SU-DHL-6 (cell line): ENCODE data around the gene PLAAT2.

Experiments used
- H2AFZ ChIP-seq: fragments of 200-600 bp; sonication (generic); 2 replicates; pipeline ENCODE4 v1.6.1; 2014; ENCODE audit warnings: low read depth, mild to moderate bottlenecking, moderate library complexity, mixed read lengths, antibody characterized with exemption, low read length; ENCODE audit not compliant: severe bottlenecking
- H3F3A ChIP-seq: fragments of 200-600 bp; shearing (Covaris generic); 2 replicates; pipeline ENCODE4 v1.6.0; 2016; ENCODE audit warnings: antibody characterized with exemption, mild to moderate bottlenecking; ENCODE audit not compliant: insufficient read depth
- H3K27ac ChIP-seq: fragments of 200-600 bp; sonication (generic); 2 replicates; pipeline ENCODE4 v1.5.1; 2016; ENCODE audit warnings: low read depth, mild to moderate bottlenecking, low read length, moderate library complexity, mixed read lengths
- H3K27me3 ChIP-seq: fragments of 200-600 bp; sonication (generic), shearing (Covaris generic); 2 replicates; pipeline ENCODE4 v1.6.0; 2014; ENCODE audit warnings: mild to moderate bottlenecking, low read length
- H3K36me3 ChIP-seq: fragments of 200-600 bp; sonication (generic); 2 replicates; pipeline ENCODE4 v1.6.1; 2014; ENCODE audit warnings: mild to moderate bottlenecking, low read length, mixed read lengths
- H3K4me2 ChIP-seq: fragments of 300-600, 200-600 bp; shearing (Covaris generic), sonication (generic); 2 replicates; pipeline ENCODE4 v1.6.0; 2014; ENCODE audit warnings: low read length, low read depth, mild to moderate bottlenecking; ENCODE audit not compliant: poor library complexity, severe bottlenecking
- H3K4me3 ChIP-seq: fragments of 200-600 bp; sonication (generic); 2 replicates; pipeline ENCODE4 v1.5.1; 2014; ENCODE audit warnings: antibody characterized with exemption, low read length, mild to moderate bottlenecking, mixed read lengths; ENCODE audit not compliant: insufficient read depth, poor library complexity, severe bottlenecking
- H3K79me2 ChIP-seq: fragments of 200-600 bp; sonication (generic); 2 replicates; pipeline ENCODE4 v1.6.1; 2014; ENCODE audit warnings: mild to moderate bottlenecking, low read length, moderate library complexity; ENCODE audit not compliant: insufficient read depth
- H3K9ac ChIP-seq: fragments of 200-600 bp; sonication (generic); 2 replicates; pipeline ENCODE4 v1.7.0; 2014; ENCODE audit warnings: mild to moderate bottlenecking, low read length
- H3K9me2 ChIP-seq: fragments of 200-600 bp; sonication (generic); replicated peaks from 2 replicates; pipeline ENCODE4 v1.6.1; 2014; ENCODE audit warnings: low read length; ENCODE audit not compliant: insufficient read depth
- H3K9me3 ChIP-seq: fragments of 200-600 bp; sonication (generic); 2 replicates; pipeline ENCODE4 v1.6.1; 2014; ENCODE audit warnings: low read length, mixed read lengths; ENCODE audit not compliant: insufficient read depth
- H4K20me1 ChIP-seq: fragments of 200-600 bp; sonication (generic); 2 replicates; pipeline ENCODE4 v1.6.1; 2014; ENCODE audit warnings: low read depth, mild to moderate bottlenecking, antibody characterized with exemption, low read length, moderate library complexity, mixed read lengths
- CTCF ChIP-seq: fragments of 200-600 bp; sonication (generic); IDR thresholded peaks from one replicate; pipeline ENCODE4 v1.5.1; 2017; ENCODE audit warnings: antibody characterized with exemption, mild to moderate bottlenecking, low read length, moderate library complexity; ENCODE audit not compliant: insufficient read depth, poor library complexity, severe bottlenecking
- EZH2phosphoT487 ChIP-seq: fragments of 200-600 bp; sonication (generic), shearing (Covaris generic); conservative IDR thresholded peaks from 2 replicates; pipeline ENCODE4 v1.6.1; 2018; ENCODE audit warnings: mild to moderate bottlenecking, antibody characterized with exemption, low read length, moderate library complexity, mixed read lengths

PLAAT2 gene

GRCh38 chr11:63508745-63509144, 54.4 kb downstream of the PLAAT2 start:
- no peaks in the 10 kb centered on the region for H3K79me2 ChIP-seq
- H3K4me2 ChIP-seq, result no peak overlapping the region
- no peak overlapping the region for H2AFZ ChIP-seq
- TF ChIP-seq CTCF (no peak), EZH2phosphoT487 (no peak)
- no peaks in the 10 kb centered on the region for H3K9me2 ChIP-seq
- no peaks in the 10 kb centered on the region for H4K20me1 ChIP-seq
- H3K9me3 ChIP-seq, result no peaks in the 10 kb centered on the region
- H3K4me3 ChIP-seq, result no peak overlapping the region
- H3K27ac ChIP-seq, result no peak overlapping the region
- H3K27me3 ChIP-seq, result no peaks in the 10 kb centered on the region
- no peak overlapping the region for H3K9ac ChIP-seq
- H3K36me3 ChIP-seq, result no peaks in the 10 kb centered on the region
- no peaks in the 10 kb centered on the region for H3F3A ChIP-seq

- H4K20me1 ChIP-seq, result no peaks in the 10 kb centered on the region
- no peak overlapping the region for H3K4me3 ChIP-seq
- H3K27me3 ChIP-seq, result no peaks in the 10 kb centered on the region
- H3K27ac ChIP-seq, result no peak overlapping the region
- no peaks in the 10 kb centered on the region for H3K9me2 ChIP-seq
- H3K9me3 ChIP-seq, result no peaks in the 10 kb centered on the region
- H3K9ac ChIP-seq, result no peak overlapping the region
- H3K4me2 ChIP-seq, result no peak overlapping the region
- no peak overlapping the region for H2AFZ ChIP-seq
- no peaks in the 10 kb centered on the region for H3K36me3 ChIP-seq
- no peaks in the 10 kb centered on the region for H3F3A ChIP-seq
- H3K79me2 ChIP-seq, result no peaks in the 10 kb centered on the region
- TF ChIP-seq EZH2phosphoT487 (no peak), CTCF (no peak)
These were observed 55.2 kb downstream of the PLAAT2 start for GRCh38 chr11:63508009-63508408.

GRCh38 chr11:63507511-63507910, 55.7 kb downstream of the PLAAT2 start:
- H3K27me3 ChIP-seq, result no peaks in the 10 kb centered on the region
- H3F3A ChIP-seq, result no peaks in the 10 kb centered on the region
- H4K20me1 ChIP-seq, result no peaks in the 10 kb centered on the region
- no peak overlapping the region for H3K4me2 ChIP-seq
- no peaks in the 10 kb centered on the region for H3K79me2 ChIP-seq
- H3K27ac ChIP-seq, result no peak overlapping the region
- no peak overlapping the region for H2AFZ ChIP-seq
- no peak overlapping the region for H3K4me3 ChIP-seq
- no peaks in the 10 kb centered on the region for H3K9me2 ChIP-seq
- H3K36me3 ChIP-seq, result no peaks in the 10 kb centered on the region
- no peak overlapping the region for H3K9ac ChIP-seq
- TF ChIP-seq CTCF (no peak), EZH2phosphoT487 (no peak)
- H3K9me3 ChIP-seq, result no peaks in the 10 kb centered on the region
